Measurements from ENCODE around the gene DIP2C.
"Not testable (repeated sequence)": the region's sequence is repeated elsewhere in the genome, so short reads cannot be mapped to it uniquely, and the experiment has no call there.

The DIP2C gene

DNA sequence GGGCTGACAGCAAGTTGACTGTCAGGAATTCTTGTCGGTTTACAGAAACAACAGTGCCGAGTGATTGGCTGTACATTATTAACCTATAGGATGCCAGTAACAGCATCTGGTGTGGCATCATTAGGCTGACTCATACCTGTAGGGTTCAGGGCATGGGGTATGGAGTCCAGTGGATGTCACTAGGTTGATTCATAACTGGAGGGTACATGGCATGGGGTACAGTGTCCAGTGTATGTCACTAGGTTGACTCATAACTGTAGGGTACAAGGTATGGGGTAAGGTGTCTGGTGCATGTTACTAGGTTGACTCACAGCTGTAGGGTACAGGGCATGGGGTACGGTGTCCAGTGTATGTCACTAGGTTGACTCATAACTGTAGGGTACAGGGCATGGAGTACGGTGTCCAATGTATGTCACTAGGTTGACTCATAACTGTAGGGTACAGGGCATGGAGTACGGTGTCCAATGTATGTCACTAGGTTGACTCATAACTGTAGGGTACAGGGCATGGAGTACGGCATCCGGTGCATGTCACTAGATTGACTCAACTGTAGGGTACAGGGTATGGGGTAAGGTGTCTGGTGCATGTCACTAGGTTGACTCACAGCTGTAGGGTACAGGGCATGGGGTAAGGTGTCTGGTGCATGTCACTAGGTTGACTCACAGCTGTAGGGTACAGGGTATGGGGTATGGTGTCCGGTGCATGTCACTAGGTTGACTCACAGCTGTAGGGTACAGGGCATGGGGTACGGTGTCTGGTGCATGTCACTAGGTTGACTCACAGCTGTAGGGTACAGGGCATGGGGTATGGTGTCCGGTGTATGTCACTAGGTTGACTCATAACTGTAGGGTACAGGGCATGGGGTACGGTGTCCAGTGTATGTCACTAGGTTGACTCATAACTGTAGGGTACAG, 425.1 kb downstream of the DIP2C start:
- not testable (repeated sequence) for DNase-seq

DNA sequence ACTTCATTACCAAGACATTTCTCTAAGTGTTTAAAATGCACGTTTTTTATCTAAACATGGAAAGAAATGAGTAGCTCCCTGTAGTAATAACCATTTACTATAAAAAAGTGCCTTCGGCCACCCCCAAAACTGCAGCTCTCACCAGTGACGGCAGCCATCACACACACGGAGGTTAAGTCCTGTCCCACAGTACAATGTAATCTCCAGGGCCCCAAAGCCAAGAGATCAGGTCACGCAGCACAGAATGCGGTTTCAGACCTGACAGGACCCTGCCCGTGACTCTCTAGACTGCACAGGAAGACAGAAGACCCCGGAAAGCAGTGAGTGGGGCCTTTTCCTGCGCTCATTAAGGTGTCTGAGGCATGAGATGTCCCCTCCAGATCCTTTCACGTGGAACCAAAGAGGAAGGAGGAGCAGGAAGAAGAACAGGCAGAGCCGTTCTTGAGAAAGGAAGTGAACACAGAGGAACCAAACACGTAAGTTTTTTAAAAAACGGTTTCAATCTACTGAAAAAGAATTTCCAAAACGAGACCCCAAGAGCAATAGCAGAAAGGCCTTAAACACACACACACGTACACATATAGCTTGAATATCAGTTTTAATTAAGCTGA, 428.5 kb downstream of the DIP2C start:
- DNase-seq: no peak

DNA sequence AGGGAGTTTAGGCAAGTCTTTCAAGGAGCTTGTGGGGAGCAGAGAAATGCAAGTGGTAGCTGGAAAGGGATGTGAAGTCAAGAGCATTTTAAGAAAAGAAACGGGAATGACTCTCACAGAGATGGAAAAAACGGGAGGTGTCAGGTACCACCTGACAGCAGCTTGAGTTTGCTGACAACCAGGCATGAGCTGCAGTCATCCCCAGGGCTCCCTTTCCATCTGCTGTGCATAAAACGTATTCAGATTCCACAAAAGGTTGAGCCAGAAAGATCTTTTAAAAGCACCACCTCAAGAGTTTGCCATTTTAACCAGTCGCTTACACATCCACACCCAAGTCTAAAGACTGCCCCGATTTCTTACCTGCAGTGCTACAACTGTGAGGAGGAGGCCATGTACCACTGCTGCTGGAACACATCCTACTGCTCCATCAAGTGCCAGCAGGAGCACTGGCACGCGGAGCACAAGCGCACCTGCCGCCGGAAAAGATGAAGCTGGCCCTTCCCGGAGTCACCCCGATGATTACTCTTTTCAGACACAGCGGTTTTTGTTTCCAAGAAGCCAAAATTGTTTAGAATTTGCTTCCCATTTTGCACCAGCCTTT, 437.4 kb downstream of the DIP2C start:
- peak in 1 of 14 donors; percentile 85 for DNase-seq

DNA sequence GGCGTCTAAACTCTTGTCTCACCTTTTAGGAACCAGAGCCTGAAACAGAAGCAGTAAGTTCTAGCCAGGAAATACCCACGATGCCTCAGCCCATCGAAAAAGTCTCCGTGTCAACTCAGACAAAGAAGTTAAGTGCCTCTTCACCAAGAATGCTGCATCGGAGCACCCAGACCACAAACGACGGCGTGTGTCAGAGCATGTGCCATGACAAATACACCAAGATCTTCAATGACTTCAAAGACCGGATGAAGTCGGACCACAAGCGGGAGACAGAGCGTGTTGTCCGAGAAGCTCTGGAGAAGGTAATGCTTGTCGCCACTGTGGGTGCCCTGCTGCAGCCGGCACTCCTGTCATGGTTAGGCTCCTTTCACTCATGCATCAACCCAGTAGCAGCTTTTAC, 441.2 kb downstream of the DIP2C start:
- no peak for DNase-seq

DNA sequence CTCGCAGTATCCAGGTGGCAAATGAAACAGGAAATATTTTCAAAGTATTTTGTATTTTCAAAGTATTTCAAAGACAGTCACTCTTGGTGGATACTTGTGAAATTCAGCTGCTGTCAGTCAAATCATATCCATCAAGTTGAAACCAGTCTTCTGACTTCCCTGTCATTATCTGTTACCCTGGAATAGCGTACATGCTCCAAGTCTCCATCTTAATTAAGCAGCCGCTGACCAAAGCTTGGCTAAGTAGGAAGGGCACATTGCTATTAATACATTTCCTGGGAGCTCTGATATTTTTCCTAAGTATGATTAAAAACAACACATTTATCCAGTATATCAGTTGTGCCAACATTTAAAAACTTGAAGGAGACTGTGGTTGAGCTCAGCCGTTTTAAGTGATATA, 442.0 kb downstream of the DIP2C start:
- DNase-seq: no peak

DNA sequence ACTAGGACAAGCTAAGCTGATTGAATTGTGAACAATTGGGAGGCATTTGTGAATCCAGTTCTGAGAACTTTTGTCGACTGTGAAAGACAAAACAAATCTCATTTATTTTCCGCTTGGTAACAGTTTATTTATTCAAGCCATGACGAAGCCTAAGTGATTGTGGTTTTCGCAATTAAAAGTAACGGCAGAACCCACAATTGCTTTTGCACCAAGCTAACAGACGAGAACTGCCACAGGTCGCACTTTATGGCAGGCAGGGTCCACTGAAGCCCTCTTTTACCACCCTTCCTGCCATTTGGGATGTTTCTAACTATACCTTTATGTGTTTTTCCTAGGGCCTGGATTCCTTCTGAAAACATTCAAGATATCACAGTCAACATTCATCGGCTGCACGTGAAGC, 443.0 kb downstream of the DIP2C start:
- DNase-seq: no peak

DNA sequence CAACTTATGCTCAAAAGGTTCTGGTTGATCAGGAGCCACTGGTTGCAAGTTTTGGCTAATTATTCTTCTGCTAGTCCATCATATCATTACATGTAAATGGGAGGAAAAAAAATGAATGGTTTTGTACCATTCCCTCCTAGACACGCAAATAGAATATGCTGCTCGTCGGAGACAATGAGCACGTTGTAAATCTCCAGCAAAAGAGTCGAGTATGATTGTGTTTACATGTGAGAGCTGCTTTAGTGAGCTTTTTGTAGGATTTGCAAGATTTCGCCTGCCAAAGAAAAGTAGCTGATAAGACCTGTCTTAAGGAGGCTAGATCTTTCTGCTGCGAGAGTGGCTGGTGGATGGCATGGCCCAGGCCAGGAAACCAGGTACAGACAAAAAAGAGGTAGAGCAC, 445.2 kb downstream of the DIP2C start:
- peak in 1 of 14 donors; percentile 5 for DNase-seq

DNA sequence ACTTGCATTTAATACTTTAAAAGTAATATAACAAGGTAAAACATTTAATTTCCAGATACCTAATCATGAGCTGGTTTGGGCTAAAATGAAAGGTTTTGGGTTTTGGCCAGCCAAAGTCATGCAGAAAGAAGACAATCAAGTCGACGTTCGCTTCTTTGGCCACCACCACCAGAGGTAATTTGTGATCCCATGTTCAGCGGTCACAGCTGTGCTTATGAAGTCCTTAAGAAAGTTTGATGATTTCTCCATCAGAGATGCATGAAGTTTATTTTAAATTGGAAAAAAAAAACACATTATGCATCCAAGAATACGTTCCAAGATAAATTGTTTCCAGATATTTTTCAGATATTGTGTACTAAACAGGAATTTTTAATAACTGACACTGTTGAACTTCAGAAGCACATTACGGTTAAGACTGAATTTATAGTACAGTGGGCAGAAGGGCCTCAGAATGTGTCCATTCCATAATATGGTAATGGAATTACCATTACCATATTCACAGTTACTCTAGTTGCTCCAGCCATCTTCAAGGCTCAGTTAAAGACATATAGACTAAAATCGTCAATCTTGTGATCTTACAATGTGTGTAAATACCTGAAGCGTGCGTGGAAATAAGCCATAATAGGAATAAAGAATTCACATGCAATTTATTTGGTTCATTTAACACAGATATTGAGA, 447.4 kb downstream of the DIP2C start:
- no peak for DNase-seq

DNA sequence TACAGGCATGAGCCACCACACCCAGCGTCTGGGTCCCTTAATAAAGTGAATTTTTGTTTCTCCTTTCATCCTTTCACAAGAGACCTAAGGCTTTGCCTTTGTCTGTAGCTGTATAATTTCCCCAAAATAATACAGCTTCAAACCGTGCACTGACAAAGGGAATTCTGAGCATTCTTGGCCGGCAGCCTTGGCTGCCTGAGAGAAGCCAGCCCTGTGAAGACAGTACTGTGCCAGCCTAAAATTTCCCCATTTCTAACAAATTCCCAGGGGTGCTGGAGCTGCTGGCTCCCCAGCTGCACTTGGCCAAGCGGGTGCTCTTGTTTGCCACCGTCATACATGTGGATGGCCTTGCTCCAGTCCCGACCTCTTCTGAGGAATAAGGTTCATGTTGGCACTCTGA, 448.0 kb downstream of the DIP2C start:
- peak in 5 of 14 donors; percentile 5 to 40 (median 16) for DNase-seq

DNA sequence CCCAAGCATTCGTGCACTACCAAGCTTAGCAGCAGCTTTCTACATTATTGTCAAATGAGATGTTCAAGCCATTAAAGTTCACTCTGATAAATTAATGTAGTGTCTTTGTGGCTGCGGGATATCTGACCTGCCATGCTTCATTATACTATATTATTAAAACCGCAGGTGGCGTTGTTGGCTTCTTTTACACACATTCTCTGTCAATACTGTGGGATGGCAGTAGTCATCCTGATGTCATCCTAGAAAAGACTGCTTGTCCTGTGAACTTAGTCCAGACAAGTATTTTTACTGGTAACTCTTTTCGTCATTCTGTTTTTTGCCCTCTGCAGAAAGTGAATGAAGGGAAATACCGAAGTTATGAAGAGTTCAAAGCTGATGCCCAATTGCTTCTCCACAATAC, 450.4 kb downstream of the DIP2C start:
- DNase-seq: no peak

DNA sequence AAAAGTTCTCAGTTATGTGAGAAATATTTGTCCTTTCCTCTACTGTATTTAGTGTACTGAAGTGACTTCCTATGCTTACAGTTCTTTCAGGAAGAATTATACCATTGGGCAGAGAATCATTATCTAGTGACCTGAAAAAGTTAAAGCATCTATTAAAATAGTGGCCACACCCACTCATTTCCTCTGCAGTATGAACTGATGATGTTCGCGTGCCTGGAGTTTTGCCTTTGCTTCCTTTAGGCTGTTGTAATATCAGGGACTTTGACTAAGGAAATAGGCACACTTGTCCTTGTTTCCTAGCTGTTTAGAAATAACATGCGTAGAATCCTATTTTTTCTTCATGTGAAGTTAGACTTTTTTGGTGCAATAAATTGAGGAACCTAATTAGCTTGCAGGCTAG, 453.6 kb downstream of the DIP2C start:
- DNase-seq: no peak

DNA sequence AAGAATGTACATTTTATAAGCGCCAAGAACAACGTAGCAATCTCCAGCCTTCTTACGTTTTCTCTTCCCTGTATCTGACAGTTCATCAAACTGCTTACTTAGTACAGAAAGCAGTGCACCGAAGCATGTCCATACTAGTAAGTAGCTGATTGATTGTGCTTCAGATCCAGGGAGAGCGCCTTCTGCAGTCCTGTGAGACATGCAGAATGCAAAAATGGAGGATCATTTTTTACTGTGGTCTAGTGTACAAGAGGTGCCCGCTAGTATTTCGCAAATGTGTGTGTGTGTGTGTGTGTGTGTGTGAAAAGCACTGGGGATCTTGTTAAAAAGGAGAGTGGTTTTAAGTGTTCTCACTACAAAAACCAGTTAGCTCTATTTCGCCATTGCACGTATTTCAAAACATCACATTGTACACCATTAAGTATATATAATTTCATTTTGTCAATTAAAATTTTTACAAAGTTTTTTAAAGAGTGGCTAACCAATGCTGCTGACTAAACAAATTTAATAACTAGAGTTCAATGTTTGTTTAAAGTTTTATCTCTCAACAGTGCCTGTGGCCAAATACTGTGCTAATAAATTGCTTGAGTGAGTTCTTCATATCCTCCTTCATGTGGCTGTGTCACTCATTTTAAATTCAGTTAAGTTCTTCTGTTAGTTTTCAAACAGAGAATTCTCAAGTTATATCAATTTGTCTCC, 454.6 kb downstream of the DIP2C start:
- no peak for DNase-seq

DNA sequence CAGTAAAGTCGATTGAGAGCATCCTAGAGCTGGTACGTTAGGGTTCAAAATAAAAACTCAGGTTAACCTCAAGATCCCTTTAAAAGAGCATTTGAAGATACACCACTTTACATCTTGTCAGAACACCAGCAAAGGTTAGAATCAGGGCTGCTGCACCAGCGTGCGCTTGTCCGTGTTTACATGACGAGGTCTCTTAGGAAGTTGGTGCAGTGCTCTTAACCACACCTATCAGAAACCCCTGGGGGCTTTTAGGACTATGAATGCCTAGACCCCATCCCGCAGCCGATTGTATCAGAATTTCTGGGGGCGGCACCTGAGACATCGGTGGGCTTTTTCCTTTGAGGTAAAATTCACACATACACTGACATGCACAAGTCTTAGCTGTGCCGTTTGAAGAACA, 456.6 kb downstream of the DIP2C start:
- no peak for DNase-seq

DNA sequence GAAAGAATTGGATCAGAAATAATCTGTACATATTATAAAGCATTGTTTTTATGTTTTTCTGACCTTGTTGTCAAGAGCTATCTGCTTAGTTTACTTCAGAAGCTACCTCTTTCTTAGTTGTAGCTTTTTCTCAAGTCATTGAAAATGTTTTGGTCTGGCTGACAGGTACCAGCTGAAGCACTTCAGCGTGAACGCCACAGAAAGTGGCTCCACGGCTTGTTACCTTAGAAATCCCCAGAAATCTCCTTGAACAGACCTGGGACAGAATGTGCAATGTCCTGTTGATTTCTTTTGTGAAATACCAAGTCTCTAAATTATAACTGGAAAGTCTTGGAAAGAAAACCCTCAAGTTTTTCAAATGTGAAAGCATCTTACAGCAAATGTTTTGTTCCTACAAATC, 457.4 kb downstream of the DIP2C start:
- no peak for DNase-seq

DNA sequence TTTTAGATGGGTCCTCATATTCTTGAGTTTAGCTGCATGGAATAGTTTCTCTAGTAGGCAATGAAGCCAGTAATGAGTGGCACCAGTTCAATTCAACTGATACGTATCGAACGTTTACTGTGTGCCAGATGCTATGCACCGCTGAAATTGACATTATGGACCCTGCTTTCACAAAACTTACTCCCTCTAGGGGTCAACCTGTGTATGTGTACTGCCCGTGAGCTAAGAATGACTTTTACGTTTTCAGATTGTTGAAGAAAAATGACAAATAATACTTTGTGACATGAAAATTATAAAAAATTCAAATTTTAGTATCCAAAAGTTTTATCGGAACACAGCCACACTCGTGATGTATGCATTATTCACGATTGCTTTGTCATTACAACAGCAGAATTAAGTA, 458.7 kb downstream of the DIP2C start:
- no peak for DNase-seq

DNA sequence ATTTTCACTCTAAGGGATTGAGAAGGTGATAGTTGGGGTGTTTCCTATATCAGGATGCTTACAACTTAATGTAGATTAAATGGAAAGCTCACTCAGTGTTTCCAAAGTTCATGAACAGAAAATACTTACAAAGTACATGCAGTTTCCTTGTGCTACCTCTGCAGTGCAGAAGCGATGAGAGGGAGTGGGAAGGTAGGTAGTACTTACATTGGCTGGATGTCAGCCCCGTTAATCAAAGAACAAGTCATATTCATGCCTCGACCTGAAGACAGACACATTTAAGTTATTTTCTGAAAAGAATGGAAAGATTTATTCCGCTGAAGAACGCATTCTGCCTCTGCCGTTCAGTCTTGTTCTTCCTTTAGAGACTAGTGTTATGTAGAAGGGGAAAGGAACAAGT, 461.1 kb downstream of the DIP2C start:
- DNase-seq: no peak

DNA sequence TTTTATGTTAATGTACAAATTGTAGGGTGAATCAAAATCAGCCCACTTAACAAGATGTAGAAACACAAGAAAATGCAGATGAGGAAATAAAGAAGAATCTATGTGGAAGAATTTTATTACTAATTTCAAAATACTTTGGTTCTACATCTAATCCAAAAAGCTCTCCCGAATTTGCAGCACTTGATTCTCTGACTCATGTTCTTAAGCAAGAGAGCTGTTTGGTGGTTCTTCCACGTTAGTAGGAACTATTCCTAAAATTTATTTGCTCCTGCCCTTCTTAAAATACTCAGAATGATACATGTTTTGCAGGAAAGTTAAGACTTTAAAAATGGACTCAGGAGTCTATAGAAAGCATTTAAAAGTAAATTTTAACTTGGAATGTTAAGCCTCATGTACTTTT, 462.5 kb downstream of the DIP2C start:
- DNase-seq: no peak

DNA sequence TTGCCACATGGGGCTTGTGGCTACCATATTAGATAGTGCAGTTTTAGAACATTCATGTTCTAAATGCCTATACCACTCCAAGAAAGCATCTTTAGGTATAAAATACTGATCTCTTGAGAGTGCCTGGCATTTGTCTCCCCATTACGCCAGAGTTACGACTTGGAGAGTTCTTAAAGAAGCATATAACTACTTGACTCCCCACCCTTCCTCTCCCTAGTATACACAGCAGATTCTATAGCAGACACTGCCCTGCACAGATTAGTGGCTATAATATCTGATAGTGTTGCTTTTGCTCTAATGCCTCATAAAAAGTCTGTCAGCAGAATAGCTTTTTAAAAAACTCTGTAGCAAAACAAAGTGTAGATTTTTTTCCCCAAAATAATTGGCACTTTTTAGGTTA, 463.4 kb downstream of the DIP2C start:
- no peak for DNase-seq

DNA sequence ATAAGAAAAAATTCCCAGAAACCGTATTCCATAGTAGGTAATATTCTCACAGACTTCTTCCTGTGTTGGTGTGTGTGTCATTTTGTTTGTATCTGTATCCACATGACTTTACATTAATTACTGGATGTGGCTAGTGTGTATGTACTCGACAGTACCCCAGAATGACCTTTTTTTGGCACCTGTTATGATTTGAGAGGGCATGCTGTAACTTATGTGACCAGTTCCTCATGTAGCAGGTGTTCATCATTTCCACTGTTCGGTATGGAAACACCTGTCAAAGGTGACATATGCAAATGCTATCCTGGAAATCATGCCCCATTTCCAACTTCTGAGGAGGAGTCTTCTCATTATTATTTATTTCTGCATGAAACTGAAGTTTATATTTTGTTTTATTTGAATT, 464.9 kb downstream of the DIP2C start:
- no peak for DNase-seq

Data from C1 segment of cervical spinal cord (tissue), 14 donors.